ENCODE measurements around the gene LSG1.

The LSG1 gene

GRCh38 chr3:194675680-194676079, 3.7 kb upstream of the LSG1 start (continued):
- no peak for TF ChIP-seq RARB (CRISPR knock-in tag; IDR thresholded peaks at IDR 0.05)
- TF ChIP-seq PPARA (CRISPR knock-in tag; IDR thresholded peaks at IDR 0.05; ENCODE audit: borderline replicate concordance) = no peak
- no peak for TF ChIP-seq ZFP3 (CRISPR knock-in tag; IDR thresholded peaks at IDR 0.05)
- TF ChIP-seq TOX (CRISPR knock-in tag; IDR thresholded peaks at IDR 0.05; ENCODE audit: borderline replicate concordance) = no peak
- TF ChIP-seq ZNF8 (CRISPR knock-in tag; IDR thresholded peaks at IDR 0.05) = no peak
- TF ChIP-seq ZC3H10 (CRISPR knock-in tag; IDR thresholded peaks at IDR 0.05) = no peak

GRCh38 chr3:194675081-194675640, 3.2 kb upstream of the LSG1 start:
- no peak for TF ChIP-seq ISL1 (CRISPR knock-in tag; IDR thresholded peaks at IDR 0.05)
- TF ChIP-seq GLIS3 (CRISPR knock-in tag; IDR thresholded peaks at IDR 0.05) = no peak
- no peak for TF ChIP-seq RARB (CRISPR knock-in tag; IDR thresholded peaks at IDR 0.05)
- no peak for TF ChIP-seq ZNF565 (CRISPR knock-in tag; conservative IDR thresholded peaks at IDR 0.05; ENCODE audit: low read depth)
- no peak for TF ChIP-seq ZNF8 (CRISPR knock-in tag; IDR thresholded peaks at IDR 0.05)
- TF ChIP-seq ZNF70 (CRISPR knock-in tag; IDR thresholded peaks at IDR 0.05) = no peak
- TF ChIP-seq ZFP30 (CRISPR knock-in tag; IDR thresholded peaks at IDR 0.05) = no peak
- TF ChIP-seq, protein P1, sequence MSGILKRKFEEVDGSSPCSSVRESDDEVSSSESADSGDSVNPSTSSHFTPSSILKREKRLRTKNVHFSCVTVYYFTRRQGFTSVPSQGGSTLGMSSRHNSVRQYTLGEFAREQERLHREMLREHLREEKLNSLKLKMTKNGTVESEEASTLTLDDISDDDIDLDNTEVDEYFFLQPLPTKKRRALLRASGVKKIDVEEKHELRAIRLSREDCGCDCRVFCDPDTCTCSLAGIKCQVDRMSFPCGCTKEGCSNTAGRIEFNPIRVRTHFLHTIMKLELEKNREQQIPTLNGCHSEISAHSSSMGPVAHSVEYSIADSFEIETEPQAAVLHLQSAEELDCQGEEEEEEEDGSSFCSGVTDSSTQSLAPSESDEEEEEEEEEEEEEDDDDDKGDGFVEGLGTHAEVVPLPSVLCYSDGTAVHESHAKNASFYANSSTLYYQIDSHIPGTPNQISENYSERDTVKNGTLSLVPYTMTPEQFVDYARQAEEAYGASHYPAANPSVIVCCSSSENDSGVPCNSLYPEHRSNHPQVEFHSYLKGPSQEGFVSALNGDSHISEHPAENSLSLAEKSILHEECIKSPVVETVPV (CRISPR knock-in tag; IDR thresholded peaks at IDR 0.05) = no peak
- no peak for TF ChIP-seq BACH2 (CRISPR knock-in tag; IDR thresholded peaks at IDR 0.05; ENCODE audit: borderline replicate concordance)
- TF ChIP-seq, protein P2, sequence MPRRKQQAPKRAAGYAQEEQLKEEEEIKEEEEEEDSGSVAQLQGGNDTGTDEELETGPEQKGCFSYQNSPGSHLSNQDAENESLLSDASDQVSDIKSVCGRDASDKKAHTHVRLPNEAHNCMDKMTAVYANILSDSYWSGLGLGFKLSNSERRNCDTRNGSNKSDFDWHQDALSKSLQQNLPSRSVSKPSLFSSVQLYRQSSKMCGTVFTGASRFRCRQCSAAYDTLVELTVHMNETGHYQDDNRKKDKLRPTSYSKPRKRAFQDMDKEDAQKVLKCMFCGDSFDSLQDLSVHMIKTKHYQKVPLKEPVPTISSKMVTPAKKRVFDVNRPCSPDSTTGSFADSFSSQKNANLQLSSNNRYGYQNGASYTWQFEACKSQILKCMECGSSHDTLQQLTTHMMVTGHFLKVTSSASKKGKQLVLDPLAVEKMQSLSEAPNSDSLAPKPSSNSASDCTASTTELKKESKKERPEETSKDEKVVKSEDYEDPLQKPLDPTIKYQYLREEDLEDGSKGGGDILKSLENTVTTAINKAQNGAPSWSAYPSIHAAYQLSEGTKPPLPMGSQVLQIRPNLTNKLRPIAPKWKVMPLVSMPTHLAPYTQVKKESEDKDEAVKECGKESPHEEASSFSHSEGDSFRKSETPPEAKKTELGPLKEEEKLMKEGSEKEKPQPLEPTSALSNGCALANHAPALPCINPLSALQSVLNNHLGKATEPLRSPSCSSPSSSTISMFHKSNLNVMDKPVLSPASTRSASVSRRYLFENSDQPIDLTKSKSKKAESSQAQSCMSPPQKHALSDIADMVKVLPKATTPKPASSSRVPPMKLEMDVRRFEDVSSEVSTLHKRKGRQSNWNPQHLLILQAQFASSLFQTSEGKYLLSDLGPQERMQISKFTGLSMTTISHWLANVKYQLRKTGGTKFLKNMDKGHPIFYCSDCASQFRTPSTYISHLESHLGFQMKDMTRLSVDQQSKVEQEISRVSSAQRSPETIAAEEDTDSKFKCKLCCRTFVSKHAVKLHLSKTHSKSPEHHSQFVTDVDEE (CRISPR knock-in tag; IDR thresholded peaks at IDR 0.05) = no peak
- no peak for TF ChIP-seq ESRRG (CRISPR knock-in tag; IDR thresholded peaks at IDR 0.05)
- no peak for TF ChIP-seq SNAI2 (CRISPR knock-in tag; IDR thresholded peaks at IDR 0.05)
- TF ChIP-seq CREB5 (CRISPR knock-in tag; IDR thresholded peaks at IDR 0.05; ENCODE audit: low read depth) = no peak
- no peak for TF ChIP-seq CSDC2 (CRISPR knock-in tag; IDR thresholded peaks at IDR 0.05)
- TF ChIP-seq ARNTL (CRISPR knock-in tag; IDR thresholded peaks at IDR 0.05; ENCODE audit: borderline replicate concordance, low read depth) = no peak
- no peak for TF ChIP-seq TCF4 (CRISPR knock-in tag; IDR thresholded peaks at IDR 0.05; ENCODE audit: borderline replicate concordance)
- no peak for TF ChIP-seq ZC3H10 (CRISPR knock-in tag; IDR thresholded peaks at IDR 0.05)
- no peak for TF ChIP-seq PPARA (CRISPR knock-in tag; IDR thresholded peaks at IDR 0.05; ENCODE audit: borderline replicate concordance)
- TF ChIP-seq ZFP3 (CRISPR knock-in tag; IDR thresholded peaks at IDR 0.05) = no peak
- no peak for ATAC-seq

- ATAC-seq = no peak
- TF ChIP-seq ZFP3 (CRISPR knock-in tag; IDR thresholded peaks at IDR 0.05) (no peak), ZNF8 (CRISPR knock-in tag; IDR thresholded peaks at IDR 0.05) (no peak), PATZ1 (CRISPR knock-in tag; IDR thresholded peaks at IDR 0.05; ENCODE audit: borderline replicate concordance) (no peak), ZNF70 (CRISPR knock-in tag; IDR thresholded peaks at IDR 0.05) (no peak), ESRRG (CRISPR knock-in tag; IDR thresholded peaks at IDR 0.05) (no peak), TOX (CRISPR knock-in tag; IDR thresholded peaks at IDR 0.05; ENCODE audit: borderline replicate concordance) (no peak), ISL1 (CRISPR knock-in tag; IDR thresholded peaks at IDR 0.05) (no peak), POU6F1 (CRISPR knock-in tag; IDR thresholded peaks at IDR 0.05; ENCODE audit: borderline replicate concordance, low read depth) (no peak), CSDC2 (CRISPR knock-in tag; IDR thresholded peaks at IDR 0.05) (no peak), PPARA (CRISPR knock-in tag; IDR thresholded peaks at IDR 0.05; ENCODE audit: borderline replicate concordance) (no peak), BACH2 (CRISPR knock-in tag; IDR thresholded peaks at IDR 0.05; ENCODE audit: borderline replicate concordance) (no peak), ZFP30 (CRISPR knock-in tag; IDR thresholded peaks at IDR 0.05) (no peak), GLIS3 (CRISPR knock-in tag; IDR thresholded peaks at IDR 0.05) (no peak)
- TF ChIP-seq, protein P1 (CRISPR knock-in tag; IDR thresholded peaks at IDR 0.05) = no peak
- TF ChIP-seq, protein P2 (CRISPR knock-in tag; IDR thresholded peaks at IDR 0.05) = no peak
Observed at GRCh38 chr3:194673761-194674160, 1.8 kb upstream of the LSG1 start.
